HEK293T (cell line): ENCODE measurements around the gene HBA2.

Experiments
- ARNT ChIP-seq: fragments of 450-650 bp; IDR thresholded peaks from 2 replicates; pipeline ENCODE4 v1.6.1; 2017; ENCODE audit warnings: mild to moderate bottlenecking
- BHLHE40 ChIP-seq: fragments of 450-650 bp; IDR thresholded peaks from 2 replicates; pipeline ENCODE4 v1.6.1; 2016; ENCODE audit warnings: mild to moderate bottlenecking, moderate library complexity, borderline replicate concordance
- CTBP1 ChIP-seq: fragments of 450-650 bp; IDR thresholded peaks from 2 replicates; pipeline ENCODE4 v1.6.1; 2016; ENCODE audit warnings: borderline replicate concordance
- FOXA1 ChIP-seq: fragments of 450-650 bp; IDR thresholded peaks from 2 replicates; pipeline ENCODE4 v1.6.1; 2016; ENCODE audit warnings: mild to moderate bottlenecking
- FOXK2 ChIP-seq: fragments of 450-650 bp; IDR thresholded peaks from 2 replicates; pipeline ENCODE4 v1.6.1; 2016; ENCODE audit warnings: mild to moderate bottlenecking
- FOXM1 ChIP-seq: fragments of 450-650 bp; IDR thresholded peaks from 2 replicates; pipeline ENCODE4 v1.6.1; 2017; ENCODE audit warnings: mild to moderate bottlenecking, borderline replicate concordance
- L3MBTL2 ChIP-seq: fragments of 450-650 bp; conservative IDR thresholded peaks from 2 replicates; pipeline ENCODE4 v1.6.1; 2016; ENCODE audit warnings: mild to moderate bottlenecking
- LEF1 ChIP-seq: fragments of 450-650 bp; IDR thresholded peaks from 2 replicates; pipeline ENCODE4 v1.6.1; 2017; ENCODE audit warnings: mild to moderate bottlenecking, borderline replicate concordance
- PKNOX1 ChIP-seq: fragments of 450-650 bp; IDR thresholded peaks from 2 replicates; pipeline ENCODE4 v1.6.1; 2016
- SP1 ChIP-seq: fragments of 450-650 bp; IDR thresholded peaks from 2 replicates; pipeline ENCODE4 v1.6.1; 2017
- SUZ12 ChIP-seq: fragments of 450-650 bp; IDR thresholded peaks from 2 replicates; pipeline ENCODE4 v1.6.1; 2016; ENCODE audit warnings: mild to moderate bottlenecking
- ZNF384 ChIP-seq: fragments of 450-650 bp; IDR thresholded peaks from 2 replicates; pipeline ENCODE4 v1.6.1; 2016

GRCh38 chr16:177394-177822 lies 4.7 kb downstream of the HBA2 start:
- TF ChIP-seq FOXK2: no peak
- TF ChIP-seq CTBP1: no peak
- TF ChIP-seq SUZ12: no peak
- no peak for TF ChIP-seq ARNT
- TF ChIP-seq SP1: no peak
- TF ChIP-seq ZNF384: no peak
- TF ChIP-seq FOXM1: no peak
- TF ChIP-seq LEF1: no peak
- TF ChIP-seq BHLHE40: no peak
- TF ChIP-seq L3MBTL2: no peak
- TF ChIP-seq PKNOX1: no peak
- TF ChIP-seq FOXA1: no peak
